Tibial nerve (tissue), 4 donors: ENCODE measurements around the gene MATK. TPM values are rescaled to one million over a fixed set of nuclear protein-coding genes. Genes with fewer than 3 reads are reported as not detected.
A peak's percentile ranks its signal among the peaks of the same experiment; 100 is the strongest.

Experiments used
- DNase-seq, 2 donors: peaks; one replicate each; pipeline ENCODE4 v3.0.0-alpha.2; 2019; ENCODE audit warnings: low spot score in 2 of 2
- H3K27ac ChIP-seq, 4 donors: fragments of 200-600 bp; sonication (generic) in 3 of 4; one replicate each; pipeline ENCODE4 v1.5.1; 2017 to 2019; ENCODE audit warnings: mild to moderate bottlenecking in 1 of 4
- H3K27me3 ChIP-seq, 2 donors: fragments of 200-600 bp; sonication (generic) in 1 of 2; one replicate each; pipeline versions ENCODE4 v1.5.1 to v1.6.0; 2017 to 2019
- H3K36me3 ChIP-seq, 3 donors: fragments of 200-600 bp; sonication (generic); one replicate each; pipeline ENCODE4 v1.5.1; 2018 to 2019
- H3K4me1 ChIP-seq, 4 donors: fragments of 200-600 bp; sonication (generic) in 3 of 4; one replicate each; pipeline ENCODE4 v1.5.1; 2017 to 2019
- H3K4me3 ChIP-seq, 4 donors: fragments of 200-600 bp; sonication (generic) in 3 of 4; one replicate each; pipeline ENCODE4 v1.5.1; 2017 to 2019; ENCODE audit warnings: mild to moderate bottlenecking in 1 of 4, moderate library complexity in 1 of 4
- H3K9me3 ChIP-seq, 4 donors: fragments of 200-600 bp; sonication (generic) in 3 of 4; one replicate each; pipeline ENCODE4 v1.5.1; 2017 to 2019
- CTCF ChIP-seq, 5 experiments: fragments of 200-600 bp in 3 of 5; fragments of 450-650 bp in 2 of 5; sonication (generic) in 3 of 5; IDR thresholded peaks; one replicate each; pipeline ENCODE4 v1.5.1; 2016 to 2019; ENCODE audit warnings: antibody characterized with exemption in 5 of 5, mild to moderate bottlenecking in 3 of 5, moderate library complexity in 2 of 5
- EP300 ChIP-seq, 2 donors: sonication (generic); formaldehyde crosslinking; IDR thresholded peaks; one replicate each; pipeline ENCODE4 v1.6.1; 2017; ENCODE audit warnings: antibody characterized with exemption in 2 of 2, mild to moderate bottlenecking in 1 of 2
- POLR2A ChIP-seq, 2 donors: fragments of 450-650 bp; IDR thresholded peaks; one replicate each; pipeline ENCODE4 v1.6.1; 2017; ENCODE audit warnings: antibody characterized with exemption in 2 of 2, mild to moderate bottlenecking in 2 of 2, moderate library complexity in 2 of 2
- WGBS, 2 donors: methylation state at CpG; one replicate each; pipeline ENCODE4 v1.1.5; 2018; 5-methylcytosine and 5-hydroxymethylcytosine counted together
- total RNA-seq, 4 donors: library from RNA; depleted of rRNA; stranded (reverse); fragments of >200 nt; gene quantifications; one replicate each; pipeline ENCODE4 v1.1.0, GENCODE V29; 2016

Gene MATK
- total RNA-seq, 4 donors from 2014 or later: 0.78 to 2.9 (median 2.1) TPM

- H3K4me1 ChIP-seq: no peaks in the 10 kb centered on the region
- 77 to 86% methylated on average over 3 of the region's 3 CpGs for WGBS, 2 donors
Observed at GRCh38 chr19:3792114-3792513, 5.9 kb upstream of the MATK start.

GRCh38 chr19:3790941-3791340 lies 4.8 kb upstream of the MATK start:
- Histone ChIP-seq H3K4me1 (peaks cover 0 to 2% (median 0%) of the 10 kb centered on the region in 4 donors), H3K4me3 (no peak overlapping the region), H3K36me3 (no peaks in the 10 kb centered on the region), H3K27me3 (peaks cover 0 to 1% of the 10 kb centered on the region in 2 donors), H3K27ac (no peak overlapping the region), H3K9me3 (peaks cover 0 to 21% (median under 1%) of the 10 kb centered on the region in 4 donors)
- WGBS, 2 donors: 72 to 74% methylated on average over 7 of the region's 7 CpGs
- TF ChIP-seq EP300 (IDR thresholded peaks at IDR 0.05) (no peak), POLR2A (IDR thresholded peaks at IDR 0.05) (no peak), CTCF (IDR thresholded peaks at IDR 0.05) (no peak)
- DNase-seq: no peak

More at GRCh38 chr19:3792114-3792513, 5.9 kb upstream of the MATK start:
- H3K27me3 ChIP-seq: no peaks in the 10 kb centered on the region
- H3K9me3 ChIP-seq: peaks cover 0 to 32% (median 4%) of the 10 kb centered on the region in 4 donors
- no peak overlapping the region for H3K4me3 ChIP-seq
- TF ChIP-seq CTCF (IDR thresholded peaks at IDR 0.05): no peak
- H3K36me3 ChIP-seq: no peaks in the 10 kb centered on the region
- no peak for DNase-seq
- H3K27ac ChIP-seq: no peak overlapping the region

- 76 to 77% methylated on average over 6 of the region's 6 CpGs for WGBS, 2 donors
- no peak overlapping the region for H3K27ac ChIP-seq
- H3K9me3 ChIP-seq: peaks cover 0 to 18% (median 0%) of the 10 kb centered on the region in 4 donors
- H3K4me3 ChIP-seq: no peak overlapping the region
- peaks cover 0 to 9% (median 0%) of the 10 kb centered on the region in 4 donors for H3K4me1 ChIP-seq
- TF ChIP-seq POLR2A (IDR thresholded peaks at IDR 0.05) (no peak), CTCF (IDR thresholded peaks at IDR 0.05) (no peak), EP300 (IDR thresholded peaks at IDR 0.05) (no peak)
- DNase-seq: no peak
- H3K27me3 ChIP-seq: peaks cover 0 to 8% of the 10 kb centered on the region in 2 donors
- H3K36me3 ChIP-seq: no peaks in the 10 kb centered on the region
Observed at GRCh38 chr19:3790209-3790734, 4.1 kb upstream of the MATK start.

GRCh38 chr19:3788996-3789778 lies 3.0 kb upstream of the MATK start:
- DNase-seq: no peak
- Histone ChIP-seq H3K4me1 (peaks cover 0 to 14% (median 0%) of the 10 kb centered on the region in 4 donors), H3K9me3 (peaks cover 0 to 18% (median 0%) of the 10 kb centered on the region in 4 donors), H3K27ac (no peak overlapping the region), H3K36me3 (no peaks in the 10 kb centered on the region), H3K27me3 (peaks cover 0 to 19% of the 10 kb centered on the region in 2 donors), H3K4me3 (no peak overlapping the region)
- no peak for TF ChIP-seq CTCF (IDR thresholded peaks at IDR 0.05)
- no peak for TF ChIP-seq POLR2A (IDR thresholded peaks at IDR 0.05)
- TF ChIP-seq EP300 (IDR thresholded peaks at IDR 0.05): no peak
- 49 to 54% methylated on average over 16 of the region's 16 CpGs for WGBS, 2 donors

GRCh38 chr19:3785451-3785937 lies 687 bp downstream of the MATK start:
- Histone ChIP-seq H3K4me1 (peaks cover 0 to 14% (median 0%) of the 10 kb centered on the region in 4 donors), H3K36me3 (no peaks in the 10 kb centered on the region), H3K27ac (no peak overlapping the region), H3K4me3 (peak overlapping the region in 2 of 4 donors; percentile 31 to 35), H3K27me3 (peaks cover 0 to 37% of the 10 kb centered on the region in 2 donors), H3K9me3 (peaks cover 3 to 32% (median 13%) of the 10 kb centered on the region in 4 donors)
- 1 to 3% methylated on average over 19 to 27 of the region's 47 CpGs for WGBS, 2 donors
- DNase-seq: no peak
- TF ChIP-seq EP300 (IDR thresholded peaks at IDR 0.05): no peak
- TF ChIP-seq CTCF (IDR thresholded peaks at IDR 0.05): no peak
- TF ChIP-seq POLR2A (IDR thresholded peaks at IDR 0.05): no peak
